Measurements from ENCODE around the gene CD22. TPM values are rescaled to one million over a fixed set of nuclear protein-coding genes. Genes with fewer than 3 reads are reported as not detected.

The CD22 gene
- total and polyA plus RNA-seq, 2 donors (not counting 1 experiment from before 2014, with no cell fraction given), result 692 to 1,437 TPM

DNA sequence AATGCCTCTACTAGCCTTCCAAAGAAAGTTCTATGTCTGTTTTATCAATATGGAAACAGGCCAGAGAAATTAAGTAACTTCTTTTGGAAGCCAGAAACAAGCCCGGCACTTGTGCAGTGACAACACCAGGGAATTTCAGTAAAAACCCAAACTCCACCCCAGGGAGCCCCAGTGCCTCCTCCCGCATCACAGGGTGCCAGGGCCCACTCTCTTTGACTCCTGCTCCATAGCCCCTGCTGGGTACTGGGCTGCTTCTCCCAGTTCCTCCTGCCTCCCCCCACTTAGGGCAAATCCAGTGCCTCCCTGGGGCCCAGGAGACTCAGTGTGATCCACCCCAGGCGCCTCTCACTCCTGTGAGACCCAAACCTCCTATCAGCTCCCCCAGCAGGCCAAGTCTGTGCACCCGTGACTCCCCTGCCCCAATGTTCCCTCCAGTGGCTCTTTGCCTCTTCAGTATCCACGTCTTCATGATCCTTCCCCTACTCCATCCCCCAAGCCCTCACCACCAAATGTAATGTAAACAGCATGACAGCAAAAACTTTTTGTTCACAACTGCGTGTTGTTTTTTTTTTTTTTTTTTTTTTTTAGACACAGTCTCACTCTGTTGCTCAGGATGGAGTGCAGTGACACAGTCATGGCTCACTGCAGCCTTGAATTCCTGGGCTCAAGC is 26.9 kb downstream of the CD22 start:
- Mint-ChIP-seq H3K4me1 (peaks cover 10% of the 10 kb centered on the region), H3K27ac (no peak overlapping the region), H3K9me3 (ENCODE audit: insufficient read depth) (no peaks in the 10 kb centered on the region), H3K4me3 (no peak overlapping the region), H3K27me3 (peaks cover 17% of the 10 kb centered on the region)
- peaks cover 7 to 11% of the 10 kb centered on the region in 2 donors for H3K4me1 ChIP-seq (ENCODE audit: control insufficient read depth in 2 of 2, insufficient read depth in 2 of 2, low read length in 2 of 2)
- intact Hi-C loops (cut with micrococcal nuclease), result no loop called here
- ChIA-PET POLR2A (no interaction called here), CTCF (interaction anchor here (0.6 to 13.5 kb wide), 6 partner anchors 8 to 289 kb away, joined by 3 to 234 read pairs (median 9); partner anchors contain the start of gene FFAR1)
- WGBS (ENCODE audit: insufficient coverage), result 73% methylated on average over 6 of the region's 6 CpGs
- no peaks in the 10 kb centered on the region for H3K79me2 ChIP-seq (ENCODE audit: control insufficient read depth, insufficient read depth, low read length)
- H3K9me3 ChIP-seq (ENCODE audit: control extremely low read depth in 1 of 3, control insufficient read depth in 2 of 3, insufficient read depth in 1 of 3, low read length in 2 of 3), result no peaks in the 10 kb centered on the region
- no peak overlapping the region for H3K4me3 ChIP-seq (ENCODE audit: control extremely low read depth in 1 of 5, extremely low read depth in 1 of 5, insufficient read depth in 1 of 5, low read depth in 2 of 5, low read length in 4 of 5)
- ATAC-seq (ENCODE audit: low read depth), result no peak
- no peak for DNase-seq
- no peak overlapping the region for H3K9ac ChIP-seq (ENCODE audit: low read length)
- H3K36me3 ChIP-seq (replicated peaks in 1 of 2; ENCODE audit: control extremely low read depth in 1 of 2, control insufficient read depth in 1 of 2, extremely low read depth in 1 of 2, insufficient read depth in 2 of 2, low read length in 1 of 2), result no peaks in the 10 kb centered on the region
- no peak overlapping the region for H2AFZ ChIP-seq (ENCODE audit: insufficient read depth, low read depth, low read length, poor library complexity, severe bottlenecking)
- H3K27me3 ChIP-seq (replicated peaks in 1 of 4; ENCODE audit: control extremely low read depth in 1 of 4, control insufficient read depth in 3 of 4, insufficient read depth in 4 of 4, low read length in 3 of 4), result peaks cover 0 to 5% (median 0%) of the 10 kb centered on the region in 4 experiments
- no peak for TF ChIP-seq CTCF (IDR thresholded peaks at IDR 0.05)
- no peak for TF ChIP-seq EZH2 (IDR thresholded peaks at IDR 0.05; ENCODE audit: borderline replicate concordance, insufficient read depth, low read depth, low read length, poor library complexity, severe bottlenecking)
- no peaks in the 10 kb centered on the region for H4K20me1 ChIP-seq (ENCODE audit: control insufficient read depth, insufficient read depth, low read length, poor library complexity, severe bottlenecking)
- H3K27ac ChIP-seq (ENCODE audit: low read length in 2 of 2), result no peak overlapping the region
- H3K4me2 ChIP-seq (replicated peaks; ENCODE audit: low read depth, low read length, poor library complexity, severe bottlenecking), result no peak overlapping the region

- Histone ChIP-seq H3K27me3 (replicated peaks in 1 of 4; ENCODE audit: control extremely low read depth in 1 of 4, control insufficient read depth in 3 of 4, insufficient read depth in 4 of 4, low read length in 3 of 4) (peaks cover 0 to 10% (median 0%) of the 10 kb centered on the region in 4 experiments), H3K9ac (ENCODE audit: low read length) (no peak within 1 kb of the TSS), H3K79me2 (ENCODE audit: control insufficient read depth, insufficient read depth, low read length) (no peaks in the 10 kb centered on the region), H3K27ac (ENCODE audit: low read length in 2 of 2) (no peak within 1 kb of the TSS), H3K36me3 (replicated peaks in 1 of 2; ENCODE audit: control extremely low read depth in 1 of 2, control insufficient read depth in 1 of 2, extremely low read depth in 1 of 2, insufficient read depth in 2 of 2, low read length in 1 of 2) (no peaks in the 10 kb centered on the region), H3K4me2 (replicated peaks; ENCODE audit: low read depth, low read length, poor library complexity, severe bottlenecking) (no peak within 1 kb of the TSS), H2AFZ (ENCODE audit: insufficient read depth, low read depth, low read length, poor library complexity, severe bottlenecking) (no peak within 1 kb of the TSS), H4K20me1 (ENCODE audit: control insufficient read depth, insufficient read depth, low read length, poor library complexity, severe bottlenecking) (no peaks in the 10 kb centered on the region), H3K4me3 (ENCODE audit: control extremely low read depth in 1 of 5, extremely low read depth in 1 of 5, insufficient read depth in 1 of 5, low read depth in 2 of 5, low read length in 4 of 5) (no peak within 1 kb of the TSS), H3K9me3 (ENCODE audit: control extremely low read depth in 1 of 3, control insufficient read depth in 2 of 3, insufficient read depth in 1 of 3, low read length in 2 of 3) (no peaks in the 10 kb centered on the region), H3K4me1 (ENCODE audit: control insufficient read depth in 2 of 2, insufficient read depth in 2 of 2, low read length in 2 of 2) (peaks cover under 1 to 1% of the 10 kb centered on the region in 2 donors)
- ChIA-PET CTCF (interaction anchor here (1.0 to 13.5 kb wide), 8 partner anchors 10 to 291 kb away, joined by 3 to 234 read pairs (median 6); partner anchors contain the start of gene FFAR1), POLR2A (interaction anchor here (0.5 kb wide), 1 partner anchor 73 kb away, joined by 3 read pairs; no protein-coding TSS in a partner anchor)
- ATAC-seq (ENCODE audit: low read depth) (no peak), DNase-seq (no peak)
- Mint-ChIP-seq H3K27ac (no peak within 1 kb of the TSS), H3K27me3 (peaks cover 20% of the 10 kb centered on the region), H3K4me3 (no peak within 1 kb of the TSS), H3K9me3 (ENCODE audit: insufficient read depth) (no peaks in the 10 kb centered on the region), H3K4me1 (peaks cover 3% of the 10 kb centered on the region)
- TF ChIP-seq CTCF (IDR thresholded peaks at IDR 0.05), result no peak
- no peak for TF ChIP-seq EZH2 (IDR thresholded peaks at IDR 0.05; ENCODE audit: borderline replicate concordance, insufficient read depth, low read depth, low read length, poor library complexity, severe bottlenecking)
- 20% methylated on average over 2 of the region's 18 CpGs for WGBS (ENCODE audit: insufficient coverage)
- intact Hi-C loops (cut with micrococcal nuclease), result no loop called here
Observed at GRCh38 chr19:35357867-35358573, 29.0 kb downstream of the CD22 start, which contains the start of gene FFAR3. Gene FFAR3, plus strand, starts transcription at chr19:35358460. Its CDS starts 431 bp downstream, at chr19:35358891.
